NT2/D1 (cell line): ENCODE measurements around the gene AIFM3.

Experiments
- DNase-seq: peaks from one replicate; pipeline ENCODE4 v3.0.0-alpha.2; 2011; ENCODE audit warnings: low read depth, low spot score
- H3K27me3 ChIP-seq: 2 replicates; pipeline ENCODE4 v1.6.0; 2011; ENCODE audit warnings: mild to moderate bottlenecking; ENCODE audit not compliant: insufficient read length, insufficient read depth
- H3K36me3 ChIP-seq: 2 replicates; pipeline ENCODE4 v1.6.1; 2011; ENCODE audit warnings: mild to moderate bottlenecking, low read length, mixed read lengths; ENCODE audit not compliant: insufficient read depth, insufficient read length
- H3K4me1 ChIP-seq: 2 replicates; pipeline ENCODE4 v1.5.1; 2011; ENCODE audit not compliant: insufficient read depth, insufficient read length
- H3K4me3 ChIP-seq: 2 replicates; pipeline ENCODE4 v1.5.1; 2011; ENCODE audit warnings: low read depth; ENCODE audit not compliant: insufficient read length
- H3K9ac ChIP-seq: 2 replicates; pipeline ENCODE4 v1.6.0; 2011; ENCODE audit warnings: low read depth; ENCODE audit not compliant: insufficient read length
- H3K9me3 ChIP-seq: 2 replicates; pipeline ENCODE4 v1.5.1; 2011; ENCODE audit warnings: mild to moderate bottlenecking, low read length; ENCODE audit not compliant: insufficient read depth
- SUZ12 ChIP-seq: IDR thresholded peaks from 2 replicates; pipeline ENCODE4 v1.6.1; 2011; ENCODE audit not compliant: insufficient read length, insufficient read depth; ENCODE audit errors: extremely low read depth
- YY1 ChIP-seq: IDR thresholded peaks from 2 replicates; pipeline ENCODE4 v1.6.1; 2011; ENCODE audit not compliant: insufficient read length, insufficient read depth
- ZNF274 ChIP-seq: IDR thresholded peaks from 2 replicates; pipeline ENCODE4 v1.6.1; 2011; ENCODE audit warnings: mild to moderate bottlenecking, low read depth, low read length

AIFM3 gene, protein sequence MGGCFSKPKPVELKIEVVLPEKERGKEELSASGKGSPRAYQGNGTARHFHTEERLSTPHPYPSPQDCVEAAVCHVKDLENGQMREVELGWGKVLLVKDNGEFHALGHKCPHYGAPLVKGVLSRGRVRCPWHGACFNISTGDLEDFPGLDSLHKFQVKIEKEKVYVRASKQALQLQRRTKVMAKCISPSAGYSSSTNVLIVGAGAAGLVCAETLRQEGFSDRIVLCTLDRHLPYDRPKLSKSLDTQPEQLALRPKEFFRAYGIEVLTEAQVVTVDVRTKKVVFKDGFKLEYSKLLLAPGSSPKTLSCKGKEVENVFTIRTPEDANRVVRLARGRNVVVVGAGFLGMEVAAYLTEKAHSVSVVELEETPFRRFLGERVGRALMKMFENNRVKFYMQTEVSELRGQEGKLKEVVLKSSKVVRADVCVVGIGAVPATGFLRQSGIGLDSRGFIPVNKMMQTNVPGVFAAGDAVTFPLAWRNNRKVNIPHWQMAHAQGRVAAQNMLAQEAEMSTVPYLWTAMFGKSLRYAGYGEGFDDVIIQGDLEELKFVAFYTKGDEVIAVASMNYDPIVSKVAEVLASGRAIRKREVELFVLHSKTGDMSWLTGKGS

GRCh38 chr22:20966883-20967696, at the start of gene AIFM3:
TSS of gene AIFM3 (plus strand) at chr22:20967255. CDS start at chr22:20967945, 690 bp downstream.
- Histone ChIP-seq H3K9ac (no peak within 1 kb of the TSS), H3K9me3 (no peaks in the 10 kb centered on the region), H3K4me1 (peaks cover 21% of the 10 kb centered on the region), H3K36me3 (no peaks in the 10 kb centered on the region), H3K27me3 (peaks cover 66% of the 10 kb centered on the region), H3K4me3 (no peak within 1 kb of the TSS)
- no peak for TF ChIP-seq ZNF274
- TF ChIP-seq SUZ12 = no peak
- no peak for TF ChIP-seq YY1
- no peak for DNase-seq

GRCh38 chr22:20918663-20919218, 48.3 kb upstream of the AIFM3 start:
- peak overlapping the region; percentile 91 for H3K4me3 ChIP-seq
- no peak for DNase-seq
- H3K9ac ChIP-seq = peak overlapping the region; percentile 67
- no peaks in the 10 kb centered on the region for H3K27me3 ChIP-seq
- no peaks in the 10 kb centered on the region for H3K9me3 ChIP-seq
- no peaks in the 10 kb centered on the region for H3K4me1 ChIP-seq
- peaks cover 11% of the 10 kb centered on the region for H3K36me3 ChIP-seq
- TF ChIP-seq SUZ12 (no peak), ZNF274 (no peak), YY1 (no peak)

GRCh38 chr22:20919718-20920117, 47.3 kb upstream of the AIFM3 start:
- peak overlapping the region; percentile 67 for H3K9ac ChIP-seq
- no peak for TF ChIP-seq ZNF274
- TF ChIP-seq YY1 = no peak
- no peak for TF ChIP-seq SUZ12
- no peak for DNase-seq
- peaks cover 18% of the 10 kb centered on the region for H3K36me3 ChIP-seq
- H3K4me1 ChIP-seq = no peaks in the 10 kb centered on the region
- H3K4me3 ChIP-seq = peak overlapping the region; percentile 91
- H3K9me3 ChIP-seq = no peaks in the 10 kb centered on the region
- H3K27me3 ChIP-seq = no peaks in the 10 kb centered on the region

DNA sequence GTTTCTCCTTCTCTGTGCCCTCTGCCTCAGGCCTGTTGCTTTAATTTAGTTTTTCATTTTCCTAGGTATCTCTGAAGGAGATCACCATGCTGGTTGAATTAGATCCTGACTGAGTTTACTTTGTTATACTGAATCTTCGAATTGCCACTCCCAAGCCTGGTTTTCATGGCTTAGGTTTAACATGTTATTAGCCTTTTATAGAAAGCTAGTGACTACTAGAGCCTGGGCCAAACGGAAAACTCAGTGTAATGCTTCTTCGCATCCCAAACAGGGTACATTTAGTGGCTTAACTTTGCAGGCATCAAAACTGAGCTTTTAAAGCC, 46.2 kb upstream of the AIFM3 start:
- no peak for DNase-seq
- Histone ChIP-seq H3K9me3 (no peaks in the 10 kb centered on the region), H3K4me1 (peaks cover under 1% of the 10 kb centered on the region), H3K9ac (no peak overlapping the region), H3K4me3 (no peak overlapping the region), H3K36me3 (peaks cover 22% of the 10 kb centered on the region), H3K27me3 (no peaks in the 10 kb centered on the region)
- TF ChIP-seq ZNF274 (no peak), SUZ12 (no peak), YY1 (no peak)

DNA sequence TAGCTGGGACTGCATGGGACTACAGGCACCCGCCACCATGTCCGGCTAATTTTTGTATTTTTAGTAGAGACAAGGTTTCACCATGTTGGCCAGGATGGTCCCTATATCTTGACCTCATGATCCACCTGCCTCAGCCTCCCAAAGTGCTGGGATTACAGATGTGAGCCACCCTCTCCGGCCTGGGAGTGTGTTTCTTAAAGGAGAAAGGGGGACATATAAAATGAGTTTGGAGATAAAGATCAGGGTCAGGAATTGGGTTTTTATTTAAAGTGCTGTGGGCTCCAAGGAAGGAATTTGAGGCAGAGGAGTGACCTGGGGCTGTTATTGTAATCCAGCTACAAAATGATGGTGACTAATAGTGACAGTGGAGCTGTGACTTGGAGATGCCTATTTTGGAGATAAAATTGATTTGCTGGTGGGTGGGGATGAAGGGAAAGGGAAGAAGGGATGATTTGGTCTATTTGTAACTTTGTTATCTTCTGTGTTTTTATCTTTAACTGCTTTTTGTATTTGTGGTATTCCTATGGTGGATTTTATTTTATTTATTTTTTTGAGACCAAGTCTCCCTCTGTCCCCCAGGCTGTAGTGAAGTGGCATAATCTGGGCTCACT, 44.8 kb upstream of the AIFM3 start:
- Histone ChIP-seq H3K27me3 (no peaks in the 10 kb centered on the region), H3K4me3 (no peak overlapping the region)
- no peak for DNase-seq

DNA sequence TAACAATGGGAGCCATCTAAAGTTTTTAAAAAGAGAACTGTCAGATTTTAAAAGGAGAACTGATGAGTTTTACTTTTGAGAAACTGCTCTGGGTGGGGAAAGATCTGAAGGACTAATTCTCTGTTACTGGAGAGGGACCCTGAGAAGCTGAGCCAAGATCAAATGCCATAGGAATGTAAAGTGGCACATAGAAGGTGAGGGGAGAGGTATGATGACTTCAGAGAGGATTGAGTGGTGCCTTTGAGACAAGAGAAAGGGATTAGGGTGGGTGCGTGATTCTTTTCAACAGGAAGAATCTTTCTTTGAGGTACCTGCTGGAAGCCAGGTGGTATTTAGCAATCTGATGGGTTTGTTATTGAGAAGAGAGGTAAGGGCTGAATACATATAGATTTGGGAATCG, 40.8 kb upstream of the AIFM3 start:
- H3K36me3 ChIP-seq = peaks cover 20% of the 10 kb centered on the region
- no peaks in the 10 kb centered on the region for H3K9me3 ChIP-seq
- H3K27me3 ChIP-seq = no peaks in the 10 kb centered on the region
- TF ChIP-seq YY1 = no peak
- DNase-seq = no peak
- H3K4me3 ChIP-seq = no peak overlapping the region
- no peak overlapping the region for H3K9ac ChIP-seq
- peaks cover 7% of the 10 kb centered on the region for H3K4me1 ChIP-seq

More for the DNA sequence above, 44.8 kb upstream of the AIFM3 start:
- TF ChIP-seq ZNF274 (no peak), SUZ12 (no peak)
- Histone ChIP-seq H3K9me3 (no peaks in the 10 kb centered on the region), H3K9ac (no peak overlapping the region), H3K36me3 (peaks cover 25% of the 10 kb centered on the region), H3K4me1 (peaks cover 5% of the 10 kb centered on the region)
